Cerebellar cortex (tissue), 1 donor: ENCODE measurements around the gene LGR4.
"Not testable (repeated sequence)": the region's sequence is repeated elsewhere in the genome, so short reads cannot be mapped to it uniquely, and the experiment has no call there.

ENCODE experiments used
- DNase-seq: peaks from one replicate; pipeline ENCODE4 v3.0.0-alpha.2; 2015; ENCODE audit warnings: low spot score

The LGR4 gene

DNA sequence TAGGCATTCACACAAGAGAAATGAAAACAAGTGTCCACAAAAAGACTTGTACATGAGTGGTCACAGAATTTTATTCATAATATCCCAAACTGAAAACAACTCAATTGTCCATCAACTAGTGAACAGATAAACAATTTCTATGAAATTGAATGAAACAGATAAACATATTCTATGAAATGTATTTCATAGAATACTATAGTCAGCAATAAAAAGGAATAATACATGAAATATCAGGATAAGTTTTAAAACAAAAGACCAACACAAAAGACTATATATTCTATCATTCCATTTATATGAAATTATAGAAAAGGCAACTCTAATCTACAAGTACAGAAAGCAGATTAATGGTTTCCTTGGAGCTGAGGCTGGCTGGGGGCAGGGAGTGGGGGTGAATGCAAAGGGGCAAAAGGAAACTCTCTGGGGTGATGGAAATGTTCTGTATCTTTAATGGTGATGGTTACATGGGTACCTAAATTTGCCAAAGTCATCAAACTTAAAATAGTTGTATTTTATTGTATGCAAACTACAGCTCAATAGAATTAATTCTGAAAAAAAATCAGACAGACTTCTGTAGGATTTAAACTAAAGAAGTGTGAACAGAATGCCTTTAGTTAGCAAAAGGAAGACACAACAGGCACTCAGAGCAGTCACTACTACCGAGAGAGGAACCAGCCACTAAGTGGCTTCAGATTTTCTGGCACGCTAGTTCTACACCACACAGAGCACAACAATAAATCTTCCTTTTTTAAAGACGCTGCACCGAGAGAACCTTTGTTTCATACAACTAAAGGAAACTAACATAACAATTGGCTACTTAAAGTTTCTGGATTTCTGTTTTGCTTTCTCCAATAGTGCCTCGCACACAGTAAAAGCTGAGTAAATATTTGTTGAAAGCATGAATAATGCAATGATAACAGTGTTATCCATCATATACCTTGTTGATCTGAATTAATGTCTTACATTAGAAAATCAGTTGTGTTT, 124.9 kb downstream of the LGR4 start:
- DNase-seq: no peak

DNA sequence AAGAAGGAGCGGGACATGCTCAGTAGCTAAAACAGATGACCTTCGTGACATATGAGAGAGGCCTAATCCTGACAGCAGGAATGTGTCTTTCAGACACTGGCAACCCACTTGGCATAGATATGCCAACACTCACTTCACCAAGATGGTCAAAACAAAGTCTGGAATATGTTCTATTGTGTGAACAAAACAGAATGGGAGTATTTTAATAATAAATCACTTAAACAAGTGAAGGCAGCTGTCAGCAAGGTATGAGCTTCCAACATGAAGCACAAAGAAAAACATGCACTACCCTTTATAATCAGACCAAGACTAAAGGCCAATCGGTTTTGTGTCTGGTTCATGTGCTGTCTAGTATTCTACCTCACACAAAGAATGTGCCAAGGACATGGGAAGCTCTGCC, 132.6 kb downstream of the LGR4 start:
- DNase-seq: no peak

DNA sequence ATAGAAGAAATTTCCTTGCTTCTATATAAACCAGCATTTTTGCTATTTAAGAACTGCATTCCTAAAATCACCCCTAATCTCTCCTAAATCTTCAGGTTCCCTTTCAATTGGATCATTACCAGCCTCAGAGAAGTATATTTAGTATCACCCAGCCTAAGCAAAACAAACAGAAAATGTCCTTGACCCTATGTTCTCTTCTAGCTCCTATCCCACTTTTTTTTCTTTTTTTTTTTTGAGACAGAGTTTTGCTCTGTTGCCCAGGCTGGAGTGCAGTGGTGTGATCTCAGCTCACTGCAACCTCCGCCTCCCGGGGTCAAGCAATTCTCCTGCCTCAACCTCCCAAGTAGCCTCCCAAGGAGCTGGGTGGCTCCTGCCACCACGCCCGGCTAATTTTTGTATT, 137.8 kb downstream of the LGR4 start:
- DNase-seq: not testable (repeated sequence)

DNA sequence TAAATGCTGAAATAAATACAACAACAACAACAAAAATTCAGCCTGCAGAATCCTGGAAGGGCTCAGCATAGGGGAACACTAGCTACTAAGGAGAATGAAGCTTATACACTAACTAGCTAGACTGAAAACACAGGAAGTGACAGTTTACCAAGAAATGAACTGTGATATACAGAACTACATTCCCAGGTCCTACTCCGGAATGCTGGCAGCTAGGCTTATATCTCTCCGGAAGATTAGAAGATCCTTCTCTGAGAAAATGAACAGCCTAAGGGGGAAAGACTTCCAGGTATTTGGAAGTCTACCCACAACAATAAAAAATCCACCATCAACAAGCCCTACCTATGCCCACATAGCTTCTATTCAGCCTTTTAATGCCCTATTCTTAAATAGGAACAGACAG, 140.6 kb downstream of the LGR4 start:
- no peak for DNase-seq

DNA sequence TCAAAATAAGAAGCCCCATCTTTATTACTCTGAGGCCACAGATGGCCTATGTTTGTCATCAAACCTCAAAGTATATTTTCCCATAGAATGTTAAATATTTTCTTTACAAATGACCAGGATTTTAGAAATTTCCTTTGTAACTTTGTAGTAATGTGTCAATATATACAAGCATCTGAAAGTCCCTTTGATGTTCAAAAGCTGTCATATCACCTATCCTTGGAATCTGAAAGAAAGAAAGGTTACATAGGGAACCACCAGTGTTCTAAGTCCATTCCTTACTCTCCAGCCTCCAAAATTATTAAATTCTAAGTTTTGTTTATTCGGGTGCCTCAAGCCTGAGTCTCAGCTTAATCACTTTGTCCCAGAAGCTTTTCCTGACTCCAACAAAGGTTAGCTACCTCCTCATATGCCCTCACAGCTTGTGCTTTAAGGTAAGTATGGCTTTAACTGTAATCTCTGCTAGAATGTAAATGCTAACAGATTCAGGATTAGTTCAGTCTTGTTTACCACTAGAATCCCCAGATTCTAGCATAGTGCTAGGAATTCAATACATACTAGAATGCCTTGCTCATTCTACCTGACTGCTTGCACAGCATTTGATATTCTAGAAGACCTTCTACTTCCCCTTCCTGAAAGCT, 141.8 kb downstream of the LGR4 start:
- DNase-seq: no peak

DNA sequence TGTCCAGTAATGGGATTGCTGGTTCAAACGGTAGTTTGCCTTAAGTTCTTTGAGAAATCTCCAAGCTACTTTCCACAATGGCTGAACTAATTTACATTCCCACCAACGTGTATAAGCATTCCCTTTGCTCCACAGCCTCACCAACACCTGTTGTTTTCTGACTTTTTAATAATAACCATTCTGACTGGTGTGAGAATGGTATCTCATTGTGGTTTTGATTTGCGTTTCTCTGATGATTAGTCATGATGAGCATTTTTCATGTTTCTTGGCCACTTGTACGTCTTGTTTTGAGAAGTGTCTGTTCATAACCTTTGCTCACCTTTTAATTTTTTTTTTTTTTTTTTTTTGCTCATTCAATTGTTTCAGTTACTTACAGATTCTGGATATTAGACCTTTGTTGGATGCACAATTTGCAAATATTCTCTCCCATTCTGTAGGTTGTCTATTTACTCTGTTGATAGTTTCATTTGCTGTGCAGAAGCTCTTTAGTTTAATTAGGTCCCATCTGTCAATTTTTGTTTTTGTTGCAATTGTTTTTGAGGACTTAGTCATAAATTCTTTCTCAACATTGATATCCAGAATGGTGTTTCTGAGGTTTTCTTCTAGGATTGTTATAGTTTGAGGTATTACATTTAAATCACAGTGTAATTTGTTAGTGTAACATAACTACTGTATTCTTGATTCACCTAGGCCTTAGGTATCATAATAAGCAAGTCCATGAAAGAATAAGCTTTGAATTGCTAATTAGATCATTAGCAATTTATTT, 142.5 kb downstream of the LGR4 start:
- DNase-seq: no peak

DNA sequence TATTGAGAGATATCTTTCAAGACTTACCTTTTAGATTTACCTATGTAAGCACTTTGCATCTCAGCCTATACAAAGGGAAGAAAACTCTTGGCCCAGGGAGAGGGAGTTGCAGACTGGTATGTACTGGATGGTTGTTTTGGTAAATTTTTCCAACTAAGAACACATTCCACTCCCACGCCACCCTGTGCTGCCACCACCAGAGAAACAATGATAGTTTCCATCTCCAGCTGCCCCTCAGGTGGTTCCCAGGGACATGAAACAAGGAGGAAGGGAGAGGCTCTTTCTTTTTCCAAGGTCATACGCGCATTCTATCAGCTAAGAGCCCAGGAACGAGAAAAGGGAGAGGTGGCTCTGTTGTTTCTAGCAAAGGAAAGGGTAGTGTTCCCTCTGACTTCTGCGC, 144.0 kb downstream of the LGR4 start:
- no peak for DNase-seq

DNA sequence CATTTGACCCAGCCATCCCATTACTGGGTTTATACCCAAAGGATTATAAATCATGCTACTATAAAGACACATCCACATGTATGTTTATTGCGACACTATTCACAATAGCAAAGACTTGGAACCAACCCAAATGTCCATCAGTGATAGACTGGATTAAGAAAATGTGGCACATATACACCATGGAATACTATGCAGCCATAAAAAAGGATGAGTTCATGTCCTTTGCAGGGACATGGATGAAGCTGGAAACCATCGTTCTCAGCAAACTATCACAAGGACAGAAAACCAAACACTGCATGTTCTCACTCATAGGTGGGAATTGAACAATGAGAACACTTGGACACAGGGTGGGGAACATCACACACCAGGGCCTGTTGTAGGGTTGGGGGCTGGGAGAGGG, 145.5 kb downstream of the LGR4 start:
- DNase-seq: not testable (repeated sequence)

DNA sequence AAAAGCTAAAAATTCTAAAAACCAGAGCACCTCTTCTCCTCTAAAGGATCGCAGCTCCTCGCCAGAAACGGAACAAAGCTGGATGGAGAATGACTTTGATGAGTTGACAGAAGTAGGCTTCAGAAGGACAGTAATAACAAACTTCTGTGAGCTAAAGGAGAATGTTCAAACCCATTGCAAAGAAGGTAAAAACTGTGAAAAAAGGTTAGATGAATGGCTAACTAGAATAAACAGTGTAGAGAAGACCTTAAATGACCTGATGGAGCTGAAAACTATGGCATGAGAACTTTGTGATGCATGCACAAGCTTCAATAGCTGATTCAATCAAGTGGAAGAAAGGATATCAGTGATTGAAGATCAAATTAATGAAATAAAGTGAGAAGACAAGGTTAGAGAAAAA, 150.4 kb downstream of the LGR4 start:
- not testable (repeated sequence) for DNase-seq

DNA sequence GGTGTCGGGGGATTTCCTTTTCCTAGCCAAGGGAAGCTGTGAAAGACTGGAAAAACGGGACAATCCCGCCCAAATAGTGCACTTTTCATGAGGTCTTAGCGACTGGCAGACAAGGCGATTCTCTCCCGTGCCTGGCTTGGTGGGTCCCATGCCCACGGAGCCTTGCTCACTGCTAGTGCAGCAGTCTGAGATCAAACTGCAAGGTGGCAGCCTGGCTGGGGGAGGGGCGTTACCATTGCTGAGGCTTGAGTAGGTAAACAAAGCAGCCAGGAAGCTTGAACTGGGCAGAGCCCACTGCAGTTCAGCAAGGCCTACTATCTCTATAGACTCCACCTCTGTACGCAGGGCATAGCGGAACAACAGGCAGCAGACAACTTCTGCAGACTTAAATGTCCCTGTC, 151.2 kb downstream of the LGR4 start:
- DNase-seq: not testable (repeated sequence)

DNA sequence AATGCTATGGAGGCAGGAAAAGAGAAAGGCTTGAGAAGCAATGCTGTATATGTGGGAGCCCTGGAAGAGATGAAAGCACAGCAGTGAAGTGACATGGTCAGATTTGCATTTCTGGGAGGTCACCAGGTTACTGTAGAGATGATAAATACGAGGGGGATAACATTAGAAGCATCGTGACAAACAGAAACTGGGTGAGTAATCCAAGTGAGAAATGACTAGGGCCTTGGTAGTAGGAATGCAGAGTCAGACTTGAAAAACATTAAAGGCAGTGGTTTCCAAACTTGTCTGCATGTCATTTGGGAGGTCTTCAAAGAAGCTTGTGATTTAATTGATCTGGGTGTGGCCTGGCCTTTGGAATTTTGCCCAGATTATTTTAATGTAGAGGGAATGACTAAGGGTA, 153.5 kb downstream of the LGR4 start:
- no peak for DNase-seq

DNA sequence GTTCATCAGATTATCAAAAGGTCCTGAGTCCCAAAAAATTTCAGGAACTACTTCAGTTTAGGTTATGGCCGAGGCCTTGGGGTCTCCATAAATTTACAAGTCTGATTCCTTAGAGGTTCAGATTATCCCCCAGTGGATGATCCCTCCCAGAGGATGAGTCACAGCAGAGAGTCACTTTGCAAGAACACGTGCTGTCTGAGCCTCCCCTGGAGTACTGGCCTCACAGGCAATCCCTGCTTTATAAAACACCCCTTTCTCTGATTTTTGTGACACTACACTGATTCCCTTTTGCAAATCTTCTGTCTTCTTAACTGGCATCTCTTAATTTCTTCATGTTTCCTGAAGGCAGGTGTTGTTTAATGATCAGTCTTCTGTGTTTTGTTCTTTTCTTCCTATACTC, 154.8 kb downstream of the LGR4 start:
- DNase-seq: no peak
